Liver (tissue), 9 donors: ENCODE measurements around the gene NAAA. TPM values are rescaled to one million over a fixed set of nuclear protein-coding genes. Genes with fewer than 3 reads are reported as not detected.

Experiments used
- DNase-seq: peaks from one replicate; pipeline ENCODE4 v3.0.0-alpha.2; 2017; ENCODE audit warnings: low spot score
- H3K27ac ChIP-seq, 2 donors: one replicate each; pipeline ENCODE4 v1.7.0; 2013; ENCODE audit warnings: inconsistent platforms in 2 of 2, low read length in 2 of 2, control low read depth in 1 of 2, low read depth in 1 of 2, mild to moderate bottlenecking in 1 of 2
- H3K27me3 ChIP-seq, 4 donors: one replicate each; pipeline versions ENCODE4 v1.6.1 to v1.7.0; 2013; ENCODE audit warnings: low read length in 3 of 4, inconsistent platforms in 1 of 4, mild to moderate bottlenecking in 1 of 4, moderate library complexity in 1 of 4; ENCODE audit not compliant: control insufficient read depth in 4 of 4, insufficient read depth in 4 of 4
- H3K36me3 ChIP-seq, 4 donors: one replicate each; pipeline versions ENCODE4 v1.6.1 to v1.7.0; 2013; ENCODE audit warnings: low read length in 3 of 4, mild to moderate bottlenecking in 3 of 4, low read depth in 1 of 4, moderate library complexity in 1 of 4; ENCODE audit not compliant: control insufficient read depth in 4 of 4, insufficient read depth in 3 of 4
- H3K4me1 ChIP-seq, 4 donors: one replicate each; pipeline versions ENCODE4 v1.6.1 to v1.7.0; 2013; ENCODE audit warnings: low read length in 3 of 4, mild to moderate bottlenecking in 3 of 4, moderate library complexity in 1 of 4; ENCODE audit not compliant: control insufficient read depth in 4 of 4, insufficient read depth in 4 of 4
- H3K4me3 ChIP-seq, 3 donors: one replicate each; pipeline versions ENCODE4 v1.6.1 to v1.7.0; 2013; ENCODE audit warnings: low read length in 3 of 3, control low read depth in 1 of 3, low read depth in 1 of 3, mild to moderate bottlenecking in 1 of 3
- H3K9ac ChIP-seq, 2 donors: one replicate each; pipeline ENCODE4 v1.7.0; 2013; ENCODE audit warnings: low read length in 2 of 2, mild to moderate bottlenecking in 2 of 2, moderate library complexity in 2 of 2, control low read depth in 1 of 2, low read depth in 1 of 2
- H3K9me3 ChIP-seq, 4 donors: one replicate each; pipeline versions ENCODE4 v1.6.1 to v1.7.0; 2013; ENCODE audit warnings: low read length in 3 of 4; ENCODE audit not compliant: control insufficient read depth in 4 of 4
- ATF3 ChIP-seq: IDR thresholded peaks from 2 replicates; pipeline ENCODE4 v1.6.1; 2016; ENCODE audit warnings: antibody characterized with exemption
- CTCF ChIP-seq: fragments of 150-350 bp; IDR thresholded peaks from 2 replicates; pipeline ENCODE4 v1.5.1; 2017; ENCODE audit warnings: improper control_type of control experiment, low read depth, low read length; ENCODE audit not compliant: missing input control
- EGR1 ChIP-seq, 2 donors: IDR thresholded peaks; 2 replicates each; pipeline ENCODE4 v1.6.1; 2016 to 2018; ENCODE audit warnings: antibody characterized with exemption in 2 of 2, low read depth in 2 of 2
- FOXA1 ChIP-seq: IDR thresholded peaks from 2 replicates; pipeline ENCODE4 v1.6.1; 2016; ENCODE audit warnings: antibody characterized with exemption
- FOXA2 ChIP-seq: IDR thresholded peaks from 2 replicates; pipeline ENCODE4 v1.6.1; 2016; ENCODE audit warnings: antibody characterized with exemption
- GABPA ChIP-seq, 2 donors: IDR thresholded peaks in 1 of 2; conservative IDR thresholded peaks in 1 of 2; 2 replicates each; pipeline ENCODE4 v1.6.1; 2016; ENCODE audit warnings: antibody characterized with exemption in 2 of 2, mild to moderate bottlenecking in 1 of 2, moderate library complexity in 1 of 2
- HNF4A ChIP-seq, 2 donors: conservative IDR thresholded peaks; 2 replicates each; pipeline ENCODE4 v1.6.1; 2016; ENCODE audit warnings: antibody characterized with exemption in 2 of 2, mild to moderate bottlenecking in 2 of 2
- HNF4G ChIP-seq: IDR thresholded peaks from 2 replicates; pipeline ENCODE4 v1.6.1; 2016; ENCODE audit warnings: antibody characterized with exemption
- JUND ChIP-seq, 2 donors: IDR thresholded peaks; 2 replicates each; pipeline ENCODE4 v1.6.1; 2016; ENCODE audit warnings: antibody characterized with exemption in 2 of 2
- MAX ChIP-seq: IDR thresholded peaks from 2 replicates; pipeline ENCODE4 v1.6.1; 2016; ENCODE audit warnings: antibody characterized with exemption
- NR2F2 ChIP-seq: IDR thresholded peaks from 2 replicates; pipeline ENCODE4 v1.6.1; 2016; ENCODE audit warnings: antibody characterized with exemption
- RAD21 ChIP-seq, 2 donors: IDR thresholded peaks; 2 replicates each; pipeline ENCODE4 v1.6.1; 2016; ENCODE audit warnings: antibody characterized with exemption in 2 of 2, mild to moderate bottlenecking in 2 of 2
- REST ChIP-seq: IDR thresholded peaks from 2 replicates; pipeline ENCODE4 v1.6.1; 2016; ENCODE audit warnings: antibody characterized with exemption, mild to moderate bottlenecking
- RXRA ChIP-seq, 2 donors: IDR thresholded peaks; 2 replicates each; pipeline ENCODE4 v1.6.1; 2017 to 2018; ENCODE audit warnings: antibody characterized with exemption in 2 of 2, mild to moderate bottlenecking in 1 of 2
- SP1 ChIP-seq: IDR thresholded peaks from 2 replicates; pipeline ENCODE4 v1.6.1; 2018; ENCODE audit warnings: antibody characterized with exemption, mild to moderate bottlenecking
- TAF1 ChIP-seq: conservative IDR thresholded peaks from 2 replicates; pipeline ENCODE4 v1.6.1; 2016; ENCODE audit warnings: antibody characterized with exemption, mild to moderate bottlenecking
- YY1 ChIP-seq: IDR thresholded peaks from 2 replicates; pipeline ENCODE4 v1.6.1; 2016; ENCODE audit warnings: antibody characterized with exemption, mild to moderate bottlenecking
- ZBTB33 ChIP-seq: IDR thresholded peaks from 2 replicates; pipeline ENCODE4 v1.6.1; 2016; ENCODE audit warnings: antibody characterized with exemption
- WGBS: extraction: QIAGEN DNeasy Blood & Tissue Kit; methylation state at CpG from one replicate; pipeline ENCODE4 v1.1.7; 2013; 5-methylcytosine and 5-hydroxymethylcytosine counted together
- polyA plus RNA-seq, 2 donors: library from polyadenylated mRNA; stranded (reverse) in 1 of 2; unstranded in 1 of 2; fragments of 200-250 nt in 1 of 2; fragments of >200 nt in 1 of 2; fragmentation: Nextera tagmentation in 1 of 2; extraction: Ambion mirVana in 1 of 2; gene quantifications; one replicate each; pipeline versions ENCODE4 v1.2.1 to v1.2.3, GENCODE V29; 2013 to 2015
- total RNA-seq, 2 donors: library from RNA; depleted of rRNA; stranded (reverse); fragments of >200 nt; gene quantifications; one replicate each; pipeline ENCODE4 v1.2.3, GENCODE V29; 2014
- donor health status: healthy.
- donor health status: healthy.
- donor health status: healthy.
- donor health status: healthy.
- donor health status: healthy.

NAAA gene
- total and polyA plus RNA-seq, 4 donors = 42.2 to 122 (median 57.2) TPM

- H3K36me3 ChIP-seq = no peaks in the 10 kb centered on the region
- no peaks in the 10 kb centered on the region for H3K9me3 ChIP-seq
- H3K4me1 ChIP-seq = no peaks in the 10 kb centered on the region
- H3K4me3 ChIP-seq = no peak overlapping the region
- H3K9ac ChIP-seq = no peak overlapping the region
- TF ChIP-seq GABPA (IDR thresholded peaks at IDR 0.05 in 1 of 2, conservative IDR thresholded peaks at IDR 0.05 in 1 of 2) = no peak
- no peak for TF ChIP-seq RXRA (IDR thresholded peaks at IDR 0.05)
- TF ChIP-seq RAD21 (IDR thresholded peaks at IDR 0.05) = no peak
- TF ChIP-seq TAF1 = no peak
- TF ChIP-seq ZBTB33 = no peak
- no peak for TF ChIP-seq FOXA1
- TF ChIP-seq MAX = no peak
- TF ChIP-seq YY1 = no peak
- TF ChIP-seq ATF3 = no peak
- no peak for TF ChIP-seq HNF4A (conservative IDR thresholded peaks at IDR 0.05)
- TF ChIP-seq HNF4G = no peak
- TF ChIP-seq CTCF = no peak
- no peak for TF ChIP-seq FOXA2
- TF ChIP-seq SP1 = no peak
- TF ChIP-seq NR2F2 = no peak
- 67% methylated on average over 6 of the region's 6 CpGs for WGBS
- DNase-seq = no peak
- H3K27me3 ChIP-seq = peaks cover 0 to 3% (median 0%) of the 10 kb centered on the region in 4 donors
- no peak overlapping the region for H3K27ac ChIP-seq
Measured at GRCh38 chr4:75878246-75878756, 62.5 kb downstream of the NAAA start.

- Histone ChIP-seq H3K9me3 (no peaks in the 10 kb centered on the region), H3K36me3 (no peaks in the 10 kb centered on the region), H3K27ac (no peak overlapping the region), H3K4me1 (no peaks in the 10 kb centered on the region), H3K4me3 (no peak overlapping the region), H3K9ac (no peak overlapping the region), H3K27me3 (no peaks in the 10 kb centered on the region)
- DNase-seq = no peak
- WGBS = 89% methylated on average over 18 of the region's 18 CpGs
- TF ChIP-seq SP1 = no peak
- TF ChIP-seq FOXA1 = no peak
- no peak for TF ChIP-seq RXRA (IDR thresholded peaks at IDR 0.05)
- no peak for TF ChIP-seq MAX
- TF ChIP-seq CTCF = no peak
- TF ChIP-seq RAD21 (IDR thresholded peaks at IDR 0.05) = no peak
- TF ChIP-seq FOXA2 = no peak
- no peak for TF ChIP-seq REST
- TF ChIP-seq HNF4G = no peak
- TF ChIP-seq ZBTB33 = no peak
- TF ChIP-seq ATF3 = no peak
- TF ChIP-seq JUND (IDR thresholded peaks at IDR 0.05) = no peak
- TF ChIP-seq HNF4A (conservative IDR thresholded peaks at IDR 0.05) = no peak
- no peak for TF ChIP-seq TAF1
- TF ChIP-seq YY1 = no peak
- no peak for TF ChIP-seq GABPA (IDR thresholded peaks at IDR 0.05 in 1 of 2, conservative IDR thresholded peaks at IDR 0.05 in 1 of 2)
- no peak for TF ChIP-seq EGR1 (IDR thresholded peaks at IDR 0.05; ENCODE audit: low read depth in 2 of 2)
Measured at GRCh38 chr4:75876218-75876617, 64.6 kb downstream of the NAAA start.
